Sigmoid colon (tissue), 4 donors: Measurements from ENCODE around the gene LCT.

Source experiments
- CTCF ChIP-seq, 4 experiments: fragments of 450-650 bp in 3 of 4; fragments of 200-600 bp in 1 of 4; IDR thresholded peaks; one replicate each; pipeline ENCODE4 v1.5.1; 2016 to 2019; ENCODE audit warnings: antibody characterized with exemption in 4 of 4, mild to moderate bottlenecking in 3 of 4, moderate library complexity in 2 of 4
- EP300 ChIP-seq, 4 donors: sonication (generic); formaldehyde crosslinking; IDR thresholded peaks; one replicate each; pipeline ENCODE4 v1.6.1; 2017; ENCODE audit warnings: antibody characterized with exemption in 4 of 4
- POLR2AphosphoS5 ChIP-seq, 4 donors: sonication (generic); formaldehyde crosslinking; IDR thresholded peaks; one replicate each; pipeline ENCODE4 v1.6.1; 2017; ENCODE audit warnings: antibody characterized with exemption in 4 of 4

- TF ChIP-seq CTCF (IDR thresholded peaks at IDR 0.05) (no peak), EP300 (IDR thresholded peaks at IDR 0.05) (no peak), POLR2AphosphoS5 (IDR thresholded peaks at IDR 0.05) (no peak)
Measured at GRCh38 chr2:135874777-135875365, 37.9 kb upstream of the LCT start.
